ENCODE results near the gene DAAM1. TPM values are rescaled to one million over a fixed set of nuclear protein-coding genes. Genes with fewer than 3 reads are reported as not detected.

The DAAM1 gene
- polyA plus RNA-seq, 1 donor (not counting 4 experiments of a cell fraction or from before 2014, with no cell fraction given): 44.6 TPM

DNA sequence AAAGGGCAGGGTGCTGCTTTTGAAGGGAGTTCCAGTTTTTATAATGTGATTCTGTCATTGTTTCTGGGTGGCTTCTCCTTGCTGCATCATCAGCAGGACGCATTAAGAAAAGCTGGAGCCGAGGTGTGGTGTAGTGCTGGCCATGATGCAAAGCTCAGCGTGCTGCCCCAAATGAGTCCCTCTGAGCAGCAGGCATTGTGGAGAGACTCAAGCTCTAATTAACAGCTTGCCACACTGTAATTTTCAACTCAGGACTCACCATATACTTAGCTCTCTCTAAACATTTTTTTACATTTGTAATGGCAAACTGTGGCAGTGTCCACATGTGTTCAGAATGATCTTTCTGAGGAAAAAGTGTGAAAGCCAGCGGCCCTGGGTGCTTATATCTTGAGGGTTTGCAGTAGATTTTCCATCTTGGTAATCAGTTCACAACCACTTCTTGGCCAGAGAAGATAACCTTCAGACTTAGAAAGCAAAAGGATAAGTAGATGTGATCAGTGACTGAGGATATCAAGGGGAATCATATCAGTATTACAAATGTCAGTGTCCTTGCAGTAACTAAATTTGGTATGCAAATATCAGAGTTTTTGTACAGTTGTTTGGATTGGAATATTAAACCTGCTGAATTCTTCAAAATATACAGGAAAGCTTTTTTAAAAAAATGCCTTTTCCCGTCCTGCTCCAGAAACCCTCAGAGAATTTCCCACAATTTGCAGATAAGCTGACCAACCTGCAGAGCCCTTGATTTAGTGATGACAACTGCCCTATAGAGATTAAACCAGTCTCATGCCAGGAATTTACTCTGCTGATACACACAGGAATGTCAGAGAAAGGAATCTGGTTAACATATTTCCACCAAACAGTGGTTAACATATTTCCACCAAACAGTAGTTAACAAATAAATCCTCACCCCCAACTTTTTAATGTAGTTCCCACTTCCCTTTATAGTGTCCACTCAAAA lies 63.6 kb downstream of the DAAM1 start:
- DNase-seq (ENCODE audit: low read depth, low spot score): no peak
- H3K27ac ChIP-seq (ENCODE audit: control insufficient read depth, insufficient read depth, low read length): no peak overlapping the region
- H2AFZ ChIP-seq (ENCODE audit: control insufficient read depth, low read length): no peak overlapping the region
- no peak overlapping the region for H3K4me3 ChIP-seq (ENCODE audit: control insufficient read depth in 2 of 3, extremely low read depth in 1 of 3, insufficient read depth in 2 of 3, low read depth in 1 of 3, low read length in 3 of 3)
- H4K20me1 ChIP-seq (ENCODE audit: control insufficient read depth, extremely low read depth, insufficient read depth, low read length): no peaks in the 10 kb centered on the region
- H3K27me3 ChIP-seq (ENCODE audit: control insufficient read depth, extremely low read depth, insufficient read depth, low read length): no peaks in the 10 kb centered on the region
- FAIRE-seq: no peak
- H3K79me2 ChIP-seq (ENCODE audit: control insufficient read depth, insufficient read depth, low read length): peaks cover 20% of the 10 kb centered on the region
- H3K9me3 ChIP-seq (ENCODE audit: control insufficient read depth, low read depth, low read length): no peaks in the 10 kb centered on the region
- TF ChIP-seq EZH2 (IDR thresholded peaks at IDR 0.05; ENCODE audit: low read length) (no peak), CTCF (optimal IDR thresholded peaks at IDR 0.05 in 1 of 3, IDR thresholded peaks at IDR 0.05 in 1 of 3, conservative IDR thresholded peaks at IDR 0.05 in 1 of 3; ENCODE audit: extremely low read depth in 1 of 3, insufficient read depth in 2 of 3, low read length in 3 of 3) (no peak)
- no peaks in the 10 kb centered on the region for H3K9me1 ChIP-seq (ENCODE audit: control insufficient read depth, extremely low read depth, insufficient read depth, low read length)
- dilution Hi-C loops (cut with MboI; ENCODE audit: extremely low pct_ligation_motif_present, low sequenced_read_pairs): no loop called here
- no peak overlapping the region for H3K9ac ChIP-seq (ENCODE audit: control insufficient read depth, extremely low read depth, insufficient read depth, low read length)
- H3K4me1 ChIP-seq (ENCODE audit: control insufficient read depth, extremely low read depth, insufficient read depth, low read length): peaks cover 24% of the 10 kb centered on the region
- no peak overlapping the region for H3K4me2 ChIP-seq (ENCODE audit: control insufficient read depth, extremely low read depth, insufficient read depth, low read depth, low read length)
- no peaks in the 10 kb centered on the region for H3K36me3 ChIP-seq (ENCODE audit: control insufficient read depth in 2 of 2, extremely low read depth in 1 of 2, insufficient read depth in 2 of 2, low read length in 2 of 2)

DNA sequence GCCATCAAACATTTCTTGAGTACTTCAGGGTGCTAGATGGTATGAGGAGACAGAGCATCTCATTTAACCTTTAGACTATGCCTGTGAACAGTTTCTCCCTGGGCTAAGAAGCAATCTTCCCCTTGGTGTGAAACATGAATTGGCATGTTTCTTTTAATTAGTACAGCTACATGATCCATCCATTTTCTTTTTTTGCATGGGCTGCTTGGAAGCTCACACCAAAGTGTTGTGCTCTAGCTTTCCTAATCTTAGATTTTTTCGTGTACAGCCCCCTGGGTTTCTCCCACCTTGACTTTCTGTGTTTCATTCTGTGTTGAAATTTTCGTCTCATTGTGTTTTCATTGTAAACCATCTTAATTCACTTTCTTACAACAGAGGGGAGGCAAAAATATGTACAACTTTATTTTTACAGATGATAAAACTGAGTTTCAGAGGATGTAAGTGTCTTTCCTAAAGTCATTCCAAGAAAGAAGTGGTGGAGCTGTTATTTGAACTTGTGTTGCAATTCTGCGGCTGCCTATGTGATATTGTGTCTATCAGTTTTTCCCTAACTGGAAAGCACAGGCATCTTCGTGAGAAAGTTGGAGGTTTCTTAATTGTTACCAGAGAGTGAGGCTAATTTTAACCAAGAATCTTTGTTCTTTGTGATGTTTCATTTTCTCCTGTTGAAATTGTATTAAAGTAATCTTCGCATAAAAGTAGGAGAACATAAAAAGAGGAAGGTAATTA lies 64.5 kb downstream of the DAAM1 start:
- no peak for DNase-seq (ENCODE audit: low read depth, low spot score)
- dilution Hi-C loops (cut with MboI; ENCODE audit: extremely low pct_ligation_motif_present, low sequenced_read_pairs): no loop called here
- TF ChIP-seq CTCF (optimal IDR thresholded peaks at IDR 0.05 in 1 of 3, IDR thresholded peaks at IDR 0.05 in 1 of 3, conservative IDR thresholded peaks at IDR 0.05 in 1 of 3; ENCODE audit: extremely low read depth in 1 of 3, insufficient read depth in 2 of 3, low read length in 3 of 3): no peak
- TF ChIP-seq EZH2 (IDR thresholded peaks at IDR 0.05; ENCODE audit: low read length): no peak
- Histone ChIP-seq H3K36me3 (ENCODE audit: control insufficient read depth in 2 of 2, extremely low read depth in 1 of 2, insufficient read depth in 2 of 2, low read length in 2 of 2) (no peaks in the 10 kb centered on the region), H3K79me2 (ENCODE audit: control insufficient read depth, insufficient read depth, low read length) (peaks cover 20% of the 10 kb centered on the region), H3K27ac (ENCODE audit: control insufficient read depth, insufficient read depth, low read length) (no peak overlapping the region), H3K9me3 (ENCODE audit: control insufficient read depth, low read depth, low read length) (no peaks in the 10 kb centered on the region), H3K9ac (ENCODE audit: control insufficient read depth, extremely low read depth, insufficient read depth, low read length) (no peak overlapping the region), H3K27me3 (ENCODE audit: control insufficient read depth, extremely low read depth, insufficient read depth, low read length) (no peaks in the 10 kb centered on the region), H3K4me1 (ENCODE audit: control insufficient read depth, extremely low read depth, insufficient read depth, low read length) (peaks cover 15% of the 10 kb centered on the region), H4K20me1 (ENCODE audit: control insufficient read depth, extremely low read depth, insufficient read depth, low read length) (no peaks in the 10 kb centered on the region), H3K9me1 (ENCODE audit: control insufficient read depth, extremely low read depth, insufficient read depth, low read length) (no peaks in the 10 kb centered on the region), H3K4me2 (ENCODE audit: control insufficient read depth, extremely low read depth, insufficient read depth, low read depth, low read length) (no peak overlapping the region), H3K4me3 (ENCODE audit: control insufficient read depth in 2 of 3, extremely low read depth in 1 of 3, insufficient read depth in 2 of 3, low read depth in 1 of 3, low read length in 3 of 3) (no peak overlapping the region), H2AFZ (ENCODE audit: control insufficient read depth, low read length) (no peak overlapping the region)
- no peak for FAIRE-seq
